DND-41 (cell line): ENCODE data around the gene TYMS.
A peak's percentile ranks its signal among the peaks of the same experiment; 100 is the strongest.

Source experiments
- ATAC-seq: fragments of 200-7000 bp; cut with Tn5 transposase; 3 replicates; pipeline ENCODE4 v1.9.1; 2021; ENCODE audit warnings: low read depth; ENCODE audit not compliant: insufficient read depth
- DNase-seq: peaks from one replicate; pipeline ENCODE4 v3.0.0-alpha.2; 2020
- H2AFZ ChIP-seq: 2 replicates; pipeline ENCODE4 v1.6.0; 2012; ENCODE audit warnings: low read depth, low read length
- H3K27ac ChIP-seq: 2 replicates; pipeline ENCODE4 v1.5.1; 2012; ENCODE audit warnings: low read length, inconsistent platforms
- H3K27me3 ChIP-seq: fragments of 200-600 bp; sonication (generic); 2 replicates; pipeline ENCODE4 v1.6.0; 2012; ENCODE audit warnings: low read length, mild to moderate bottlenecking, inconsistent platforms; ENCODE audit not compliant: insufficient read depth, poor library complexity
- H3K36me3 ChIP-seq: 2 replicates; pipeline ENCODE4 v1.5.1; 2012; ENCODE audit warnings: low read length, inconsistent platforms; ENCODE audit not compliant: insufficient read depth
- H3K4me1 ChIP-seq: 2 replicates; pipeline ENCODE4 v1.5.1; 2012; ENCODE audit warnings: mild to moderate bottlenecking, low read length; ENCODE audit not compliant: insufficient read depth
- H3K4me2 ChIP-seq: 2 replicates; pipeline ENCODE4 v1.6.0; 2012; ENCODE audit warnings: mild to moderate bottlenecking, moderate library complexity, low read length, inconsistent platforms; ENCODE audit not compliant: insufficient read depth
- H3K4me3 ChIP-seq, 2 experiments: fragments of 200-600 bp in 1 of 2; shearing (Covaris generic) in 1 of 2; 2 replicates each; pipeline ENCODE4 v1.5.1; 2012 to 2016; ENCODE audit warnings: inconsistent platforms in 2 of 2, low read length in 2 of 2, mild to moderate bottlenecking in 2 of 2, low read depth in 1 of 2, moderate library complexity in 1 of 2
- H3K79me2 ChIP-seq: 2 replicates; pipeline ENCODE4 v1.6.0; 2012; ENCODE audit warnings: low read length, inconsistent platforms; ENCODE audit not compliant: insufficient read depth
- H3K9ac ChIP-seq: 2 replicates; pipeline ENCODE4 v1.6.0; 2012; ENCODE audit warnings: low read depth, mild to moderate bottlenecking, inconsistent platforms, low read length, moderate library complexity
- H3K9me3 ChIP-seq: 2 replicates; pipeline ENCODE4 v1.5.1; 2012; ENCODE audit warnings: low read length, moderate library complexity, mild to moderate bottlenecking, inconsistent platforms; ENCODE audit not compliant: insufficient read depth, severe bottlenecking
- H4K20me1 ChIP-seq: 2 replicates; pipeline ENCODE4 v1.6.0; 2012; ENCODE audit warnings: low read length; ENCODE audit not compliant: insufficient read depth
- EZH2 ChIP-seq: IDR thresholded peaks from 3 replicates; pipeline ENCODE4 v1.6.1; 2012; ENCODE audit warnings: borderline replicate concordance, low read depth, mild to moderate bottlenecking, moderate library complexity, low read length, inconsistent platforms; ENCODE audit not compliant: severe bottlenecking
- TF ChIP-seq, protein P1 (sequence below): IDR thresholded peaks from 2 replicates; pipeline ENCODE4 v1.5.1; 2012; ENCODE audit warnings: borderline replicate concordance, low read length, moderate library complexity, mild to moderate bottlenecking; ENCODE audit not compliant: poor library complexity, severe bottlenecking; ENCODE audit errors: extremely low read depth

Gene TYMS

DNA sequence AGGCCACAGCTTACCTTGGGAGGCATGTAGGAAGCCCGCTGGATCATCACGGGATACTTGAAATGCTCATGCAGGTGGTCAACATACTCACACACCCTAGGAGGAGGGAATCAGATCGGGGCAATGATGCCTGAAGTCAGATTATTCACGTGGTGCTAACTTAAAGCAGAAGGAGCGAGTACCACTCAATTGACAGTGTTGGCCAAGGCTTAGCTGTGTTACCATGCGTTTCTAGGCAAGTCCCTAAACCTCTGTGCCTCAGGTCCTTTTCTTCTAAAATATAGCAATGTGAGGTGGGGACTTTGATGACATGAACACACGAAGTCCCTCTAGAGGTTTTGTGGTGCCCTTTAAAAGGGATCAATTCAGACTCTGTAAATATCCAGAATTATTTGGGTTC lies 17.9 kb downstream of the TYMS start:
- no peaks in the 10 kb centered on the region for H3K27me3 ChIP-seq
- H3K36me3 ChIP-seq = peaks cover 85% of the 10 kb centered on the region
- no peaks in the 10 kb centered on the region for H3K9me3 ChIP-seq
- DNase-seq = no peak
- H2AFZ ChIP-seq = no peak overlapping the region
- no peak overlapping the region for H3K4me2 ChIP-seq
- H4K20me1 ChIP-seq = peaks cover 22% of the 10 kb centered on the region
- H3K79me2 ChIP-seq = peaks cover 11% of the 10 kb centered on the region
- TF ChIP-seq EZH2 = no peak
- TF ChIP-seq, protein P1, sequence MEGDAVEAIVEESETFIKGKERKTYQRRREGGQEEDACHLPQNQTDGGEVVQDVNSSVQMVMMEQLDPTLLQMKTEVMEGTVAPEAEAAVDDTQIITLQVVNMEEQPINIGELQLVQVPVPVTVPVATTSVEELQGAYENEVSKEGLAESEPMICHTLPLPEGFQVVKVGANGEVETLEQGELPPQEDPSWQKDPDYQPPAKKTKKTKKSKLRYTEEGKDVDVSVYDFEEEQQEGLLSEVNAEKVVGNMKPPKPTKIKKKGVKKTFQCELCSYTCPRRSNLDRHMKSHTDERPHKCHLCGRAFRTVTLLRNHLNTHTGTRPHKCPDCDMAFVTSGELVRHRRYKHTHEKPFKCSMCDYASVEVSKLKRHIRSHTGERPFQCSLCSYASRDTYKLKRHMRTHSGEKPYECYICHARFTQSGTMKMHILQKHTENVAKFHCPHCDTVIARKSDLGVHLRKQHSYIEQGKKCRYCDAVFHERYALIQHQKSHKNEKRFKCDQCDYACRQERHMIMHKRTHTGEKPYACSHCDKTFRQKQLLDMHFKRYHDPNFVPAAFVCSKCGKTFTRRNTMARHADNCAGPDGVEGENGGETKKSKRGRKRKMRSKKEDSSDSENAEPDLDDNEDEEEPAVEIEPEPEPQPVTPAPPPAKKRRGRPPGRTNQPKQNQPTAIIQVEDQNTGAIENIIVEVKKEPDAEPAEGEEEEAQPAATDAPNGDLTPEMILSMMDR = no peak
- 0 out of 3 replicates have a peak, but pooled peaks have one; percentile 13 for ATAC-seq
- 0 out of 2 replicates have a peak overlapping the region, but pooled peaks have one; percentile 22 for H3K27ac ChIP-seq
- H3K4me3 ChIP-seq = no peak overlapping the region
- peaks cover 9% of the 10 kb centered on the region for H3K4me1 ChIP-seq
- H3K9ac ChIP-seq = no peak overlapping the region

DNA sequence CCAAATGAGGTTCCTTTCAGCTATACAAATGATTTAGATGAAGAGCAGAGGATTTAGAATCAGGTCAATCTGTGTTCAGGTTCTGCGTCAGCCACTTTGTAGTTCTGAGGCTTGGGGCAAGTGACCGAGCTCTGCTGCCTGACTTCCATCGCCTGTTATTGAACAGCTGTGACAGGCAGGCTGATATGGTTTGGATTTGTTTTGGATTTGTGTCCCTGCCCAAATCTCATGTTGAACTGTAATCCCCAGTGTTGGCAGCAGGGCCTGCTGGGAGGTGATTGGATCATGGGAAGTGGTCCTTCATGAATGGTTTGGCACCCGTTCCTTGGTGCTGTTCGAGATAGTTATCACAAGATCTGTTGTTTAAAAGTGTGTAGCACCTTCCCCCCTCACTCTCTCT lies 18.6 kb downstream of the TYMS start:
- Histone ChIP-seq H2AFZ (no peak overlapping the region), H4K20me1 (peaks cover 16% of the 10 kb centered on the region; the same call in 1 of the 2 replicates), H3K4me3 (no peak overlapping the region), H3K79me2 (peaks cover 7% of the 10 kb centered on the region; the same call in 1 of the 2 replicates), H3K9ac (no peak overlapping the region), H3K36me3 (peaks cover 77% of the 10 kb centered on the region), H3K4me1 (peaks cover 17% of the 10 kb centered on the region), H3K27ac (peak overlapping the region; percentile 25; the same call in 1 of the 2 replicates), H3K27me3 (no peaks in the 10 kb centered on the region), H3K4me2 (no peak overlapping the region), H3K9me3 (no peaks in the 10 kb centered on the region)
- TF ChIP-seq EZH2 = no peak
- TF ChIP-seq, protein P1 = peak; percentile 2
- ATAC-seq = peak; percentile 5; the same call in 1 of the 3 replicates
- DNase-seq = peak; percentile 10

DNA sequence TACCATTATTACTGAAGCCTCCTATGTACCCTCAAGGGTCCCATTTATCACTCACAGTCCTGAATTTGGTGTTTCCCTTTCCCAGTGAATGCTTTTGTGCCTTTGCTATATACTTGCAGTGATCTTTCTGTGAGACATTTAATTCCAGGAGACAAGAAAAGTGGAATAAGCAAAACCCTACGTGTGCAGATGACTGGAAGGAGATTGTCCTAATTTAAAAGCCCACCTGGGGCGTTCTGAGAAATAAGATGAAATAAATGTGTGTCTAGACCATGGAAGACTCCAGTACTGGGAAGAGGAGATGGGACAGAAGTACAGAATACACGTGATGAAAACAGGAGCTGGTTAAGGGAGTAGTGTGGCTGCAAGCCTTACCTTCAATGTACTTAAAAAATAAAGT lies 19.3 kb downstream of the TYMS start:
- DNase-seq = peak; percentile 4
- Histone ChIP-seq H4K20me1 (peaks cover 13% of the 10 kb centered on the region; the same call in 1 of the 2 replicates), H3K79me2 (peaks cover 7% of the 10 kb centered on the region; the same call in 1 of the 2 replicates), H3K4me1 (peaks cover 23% of the 10 kb centered on the region), H3K36me3 (peaks cover 70% of the 10 kb centered on the region), H3K27ac (peak overlapping the region; percentile 34; the same call in 1 of the 2 replicates), H3K27me3 (no peaks in the 10 kb centered on the region), H3K9ac (no peak overlapping the region), H2AFZ (no peak overlapping the region), H3K4me2 (no peak overlapping the region), H3K4me3 (no peak overlapping the region), H3K9me3 (no peaks in the 10 kb centered on the region)
- no peak for TF ChIP-seq EZH2
- TF ChIP-seq, protein P1 = no peak
- ATAC-seq = no peak

DNA sequence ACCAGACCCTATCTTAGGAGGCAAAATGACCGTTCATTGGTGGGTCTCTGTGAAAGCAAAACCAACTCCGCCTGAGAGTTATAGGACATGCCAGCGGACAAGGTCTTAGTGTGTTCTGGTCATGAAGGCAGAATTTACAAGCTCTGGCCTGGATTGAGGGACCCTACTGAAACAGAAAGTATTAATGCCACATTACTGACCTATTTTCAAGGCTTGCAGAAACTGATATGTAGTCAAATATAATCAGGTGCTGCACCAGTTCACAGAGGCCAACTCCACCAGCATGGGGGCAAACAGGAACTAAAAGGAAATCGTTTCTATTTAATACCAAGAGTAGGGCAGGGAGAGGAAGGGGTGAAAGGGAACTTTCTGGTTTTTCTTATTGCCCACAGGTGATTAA lies 19.7 kb downstream of the TYMS start:
- no peak overlapping the region for H2AFZ ChIP-seq
- peaks cover 12% of the 10 kb centered on the region; the same call in 1 of the 2 replicates for H4K20me1 ChIP-seq
- H3K79me2 ChIP-seq = peaks cover 5% of the 10 kb centered on the region; the same call in 1 of the 2 replicates
- peak overlapping the region; percentile 34; the same call in 1 of the 2 replicates for H3K27ac ChIP-seq
- TF ChIP-seq, protein P1 = no peak
- no peak for TF ChIP-seq EZH2
- peaks cover 66% of the 10 kb centered on the region for H3K36me3 ChIP-seq
- no peak for DNase-seq
- H3K9ac ChIP-seq = no peak overlapping the region
- H3K4me2 ChIP-seq = no peak overlapping the region
- peaks cover 27% of the 10 kb centered on the region for H3K4me1 ChIP-seq
- no peak for ATAC-seq
- no peaks in the 10 kb centered on the region for H3K27me3 ChIP-seq
- no peaks in the 10 kb centered on the region for H3K9me3 ChIP-seq
- no peak overlapping the region for H3K4me3 ChIP-seq
